ENCODE results near the gene PRORP.
A peak's percentile ranks its signal among the peaks of the same experiment; 100 is the strongest.
"Not testable (repeated sequence)": the region's sequence is repeated elsewhere in the genome, so short reads cannot be mapped to it uniquely, and the experiment has no call there.

PRORP gene

DNA sequence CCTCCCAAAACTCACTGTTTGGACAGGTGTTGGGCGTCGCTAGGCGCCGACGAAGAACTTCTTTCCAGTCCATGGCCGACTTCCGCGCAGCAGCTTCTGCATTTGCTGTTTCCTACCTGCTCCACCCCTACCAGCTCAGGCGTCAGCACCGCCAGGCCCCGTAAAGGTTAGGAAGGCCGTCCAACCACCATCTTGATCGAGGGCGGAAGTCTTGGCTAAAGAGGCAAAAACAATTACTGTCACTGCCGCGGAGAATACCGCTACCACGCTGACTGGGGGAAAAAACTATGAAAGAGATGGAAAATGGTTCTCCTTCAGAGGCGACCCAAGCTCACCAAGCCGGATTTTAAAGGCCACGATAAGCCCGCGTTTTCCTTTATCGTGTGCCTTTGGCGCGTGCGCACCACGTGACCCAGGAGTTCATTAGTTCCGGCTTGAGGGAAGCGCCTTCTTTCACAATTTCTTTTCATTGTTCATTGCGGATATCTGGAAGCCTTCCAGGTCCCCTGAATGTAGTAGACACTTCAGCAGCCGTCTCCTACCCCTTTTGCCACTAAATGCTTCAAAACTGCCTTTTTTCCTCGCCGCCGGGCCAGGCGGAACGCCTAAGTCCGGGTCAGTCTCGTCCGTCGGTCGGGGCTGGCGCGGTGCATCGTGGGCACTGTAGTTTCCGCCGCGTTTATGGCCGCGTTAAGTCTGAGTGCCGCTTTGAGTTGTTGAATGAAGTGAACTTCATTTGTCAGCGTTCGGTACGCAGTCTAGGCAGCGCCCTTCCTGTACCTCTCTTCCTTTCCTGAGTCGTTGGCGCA is at the start of gene PRORP, which contains the start of gene PPP2R3C:
PRORP (plus strand) TSS at position 666 of the 809 bp plus-strand sequence. CDS start 694 bp downstream, outside the sequence.
PPP2R3C (minus strand) TSS at position 104 of the 809 bp plus-strand sequence; CDS start at position 73, 31 bp downstream.
- peak; percentile 97 for DNase-seq (ENCODE audit: low spot score)

DNA sequence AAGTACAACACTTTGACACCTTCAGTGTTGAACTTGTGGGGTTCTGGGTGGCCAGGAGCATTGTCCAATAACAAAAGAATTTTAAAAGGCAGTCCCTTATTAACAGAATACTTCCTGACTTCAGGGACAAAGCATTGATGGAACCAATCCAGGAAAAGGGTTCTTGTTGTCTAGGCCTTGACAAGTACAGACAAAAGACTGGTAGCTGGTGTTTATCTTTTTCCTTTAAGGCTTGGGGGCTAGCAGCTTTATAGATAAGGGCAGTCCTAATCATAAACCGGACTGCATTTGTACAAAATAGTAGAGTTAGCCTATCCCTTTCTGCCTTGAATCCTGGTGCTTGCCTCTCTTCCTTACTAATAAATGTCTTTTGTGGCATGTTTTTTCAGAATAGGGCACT is 48.9 kb upstream of the PRORP start:
- DNase-seq (ENCODE audit: low spot score): no peak

GRCh38 chr14:35078082-35078481 is 44.3 kb upstream of the PRORP start:
- no peak for DNase-seq (ENCODE audit: low spot score)

GRCh38 chr14:35079742-35080141 is 42.6 kb upstream of the PRORP start:
- no peak for DNase-seq (ENCODE audit: low spot score)

- no peak for DNase-seq (ENCODE audit: low spot score)
These were observed 38.7 kb upstream of the PRORP start for GRCh38 chr14:35083530-35084150.

GRCh38 chr14:35085441-35085840 is 36.9 kb upstream of the PRORP start:
- no peak for DNase-seq (ENCODE audit: low spot score)

DNA sequence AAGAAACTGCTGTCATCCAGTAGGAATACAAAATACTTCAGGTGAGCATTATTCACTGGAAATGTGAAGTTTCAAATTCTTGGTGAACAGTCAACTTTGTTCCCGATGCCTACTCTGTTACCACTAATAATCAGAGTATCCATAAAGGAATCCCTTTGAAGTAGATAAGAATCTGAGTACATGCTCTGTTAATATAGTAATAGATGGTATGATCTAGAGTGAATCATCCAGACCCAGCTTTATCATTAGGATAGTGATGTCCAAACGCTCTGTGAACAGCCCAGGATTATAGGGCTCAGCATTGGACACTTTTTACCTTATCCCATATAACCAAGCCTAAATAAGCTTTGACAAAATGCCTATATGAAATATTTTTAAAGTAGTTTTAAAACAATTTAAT is 33.8 kb upstream of the PRORP start:
- no peak for DNase-seq (ENCODE audit: low spot score)

DNA sequence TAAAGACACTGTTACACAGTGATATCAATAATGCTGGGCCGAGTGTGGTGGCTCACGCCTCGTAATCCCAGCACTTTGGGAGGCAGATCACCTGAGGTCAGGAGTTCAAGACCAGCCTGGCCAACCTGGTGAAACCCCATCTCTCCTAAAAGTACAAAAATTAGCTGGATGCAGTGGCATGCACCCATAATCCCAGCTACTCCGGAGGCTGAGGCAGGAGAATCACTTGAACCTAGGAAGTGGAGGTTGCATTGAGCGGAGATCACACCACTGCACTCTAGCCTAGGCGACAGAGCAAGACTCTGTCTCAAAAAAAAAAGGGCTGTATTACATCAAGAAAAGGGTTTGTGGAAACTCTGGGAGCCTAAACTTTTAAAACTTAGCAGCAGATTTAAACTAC is 27.7 kb upstream of the PRORP start:
- not testable (repeated sequence) for DNase-seq (ENCODE audit: low spot score)

DNA sequence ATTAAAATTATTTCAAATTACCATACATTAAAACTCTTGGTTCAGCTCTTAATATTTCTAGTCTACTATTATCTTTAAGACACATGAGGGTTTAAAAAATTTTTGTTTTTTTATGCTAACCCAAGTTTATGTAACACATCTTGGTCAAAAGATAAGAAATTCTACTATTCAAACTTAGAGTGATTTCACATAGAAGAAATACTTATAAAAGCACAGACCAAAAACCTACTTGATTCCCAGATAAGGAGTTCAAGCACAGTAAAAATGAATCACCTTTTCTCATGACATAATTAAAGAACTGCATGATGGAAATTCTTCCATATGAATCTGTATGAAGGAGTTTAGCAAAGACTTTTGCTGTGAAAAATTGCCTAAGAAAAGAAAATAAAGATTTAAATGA is 14.5 kb upstream of the PRORP start:
- DNase-seq (ENCODE audit: low spot score): no peak

GRCh38 chr14:35112641-35113040 is 9.7 kb upstream of the PRORP start:
- no peak for DNase-seq (ENCODE audit: low spot score)

DNA sequence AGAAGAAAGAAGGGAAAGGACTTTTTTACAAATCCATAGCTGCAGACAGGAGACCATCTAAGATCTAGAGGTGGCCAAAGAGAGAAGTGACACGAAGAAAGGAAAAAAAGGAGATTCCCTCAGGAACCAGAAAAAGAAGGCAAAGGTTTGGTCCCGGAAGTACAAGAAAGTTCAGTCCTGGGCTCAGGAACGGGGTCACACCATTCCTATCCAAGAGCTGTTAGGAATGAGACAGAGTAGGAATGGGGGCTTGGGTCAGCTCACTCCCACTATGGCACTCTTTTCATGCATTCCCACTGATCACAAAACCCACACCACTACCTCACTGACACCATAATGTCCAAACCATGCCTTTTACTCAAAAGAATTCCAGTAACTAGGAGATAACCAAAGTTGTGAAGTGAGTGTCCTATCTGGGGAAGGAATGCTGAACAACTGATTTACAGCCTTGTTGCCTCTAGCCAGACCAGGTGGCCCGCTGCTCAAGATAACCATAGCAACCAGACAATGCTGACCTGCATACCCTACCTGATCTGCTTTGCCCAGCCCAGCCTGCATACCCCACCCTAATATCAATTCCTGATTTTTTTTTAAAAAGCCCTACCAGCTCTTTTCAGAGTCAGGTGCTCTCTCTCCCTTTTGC is 8.9 kb upstream of the PRORP start:
- DNase-seq (ENCODE audit: low spot score): no peak

DNA sequence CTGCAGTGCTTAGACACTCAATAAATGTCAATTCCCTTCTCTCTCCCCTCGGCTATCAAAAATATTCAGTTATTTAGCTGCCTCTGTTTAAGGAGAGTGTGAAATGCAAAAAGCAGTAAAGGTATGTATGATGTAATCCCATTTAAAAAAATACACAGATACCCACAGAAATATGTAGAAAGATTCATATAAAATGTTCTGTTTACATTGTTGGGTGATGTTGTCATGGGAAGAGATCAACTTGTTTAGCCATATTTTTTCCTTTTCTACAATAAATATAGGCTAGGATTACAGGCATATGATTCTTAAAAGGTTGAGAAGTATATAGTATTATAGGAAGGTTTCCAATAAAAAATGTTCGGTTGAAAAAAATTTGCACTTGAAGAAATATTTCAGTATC is 8.3 kb upstream of the PRORP start:
- DNase-seq (ENCODE audit: low spot score): no peak

- no peak for DNase-seq (ENCODE audit: low spot score)
These were observed 6.1 kb upstream of the PRORP start for GRCh38 chr14:35116242-35116641.

DNA sequence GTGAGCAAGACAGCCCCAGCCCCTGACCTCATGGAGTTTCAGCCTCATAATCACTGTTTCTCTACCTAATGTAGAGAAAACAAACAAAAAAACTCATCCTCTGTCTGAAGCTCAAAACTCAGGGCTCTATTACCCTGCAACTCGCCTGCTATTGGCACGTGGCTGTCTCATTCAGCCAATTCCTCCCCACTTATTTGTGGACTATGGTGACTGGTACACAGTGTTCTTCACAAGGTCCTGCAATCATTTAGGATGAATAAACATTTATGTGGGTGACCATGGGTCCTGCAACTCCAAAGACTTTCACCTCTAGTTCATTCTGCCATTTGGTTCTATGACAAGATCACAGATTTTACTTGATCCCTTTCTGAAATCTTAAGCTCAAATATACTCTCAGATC is 5.2 kb upstream of the PRORP start:
- DNase-seq (ENCODE audit: low spot score): no peak

DNA sequence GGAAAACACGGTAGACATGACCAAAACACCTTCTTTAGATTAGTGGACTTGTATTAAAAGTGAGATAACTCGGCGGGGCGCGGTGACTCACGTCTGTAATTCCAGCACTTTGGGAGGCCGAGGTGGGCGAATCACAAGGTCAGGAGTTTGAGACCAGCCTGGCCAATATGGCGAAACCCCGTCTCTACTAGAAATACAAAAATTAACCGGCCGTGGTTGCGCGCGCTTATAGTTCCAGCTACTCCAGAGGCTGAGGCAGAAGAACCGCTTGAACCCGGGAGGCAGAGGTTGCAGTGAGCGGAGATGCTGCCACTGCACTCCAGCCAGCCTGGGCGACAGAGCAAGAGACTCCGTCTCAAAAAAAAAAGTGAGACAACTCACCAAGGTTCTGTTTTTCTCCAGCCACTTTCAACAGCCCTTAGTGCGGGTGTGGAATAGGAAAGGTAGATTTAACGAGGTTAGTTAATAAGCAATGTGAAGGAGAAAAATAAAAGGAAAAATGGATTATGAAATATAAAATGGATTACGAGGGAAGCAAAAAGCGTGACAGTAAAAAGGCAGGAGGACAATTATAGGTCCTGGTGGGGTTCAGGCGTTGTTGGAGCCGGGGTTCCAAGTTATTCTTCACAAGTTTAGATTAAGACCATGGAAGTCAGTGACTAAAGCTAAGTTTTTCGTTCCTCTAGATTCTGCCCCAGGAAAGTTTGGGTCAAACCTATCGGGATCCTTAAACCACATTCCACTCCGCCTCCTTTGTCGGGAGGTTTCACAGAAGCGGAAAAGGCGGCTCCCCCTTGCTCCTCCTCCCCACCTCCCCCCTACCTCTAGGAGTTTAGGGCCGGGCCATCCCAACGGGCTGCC is 1.1 kb upstream of the PRORP start:
- DNase-seq (ENCODE audit: low spot score): no peak

GRCh38 chr14:35122696-35123387 is 490 bp downstream of the PRORP start:
- no peak for DNase-seq (ENCODE audit: low spot score)

GRCh38 chr14:35123388-35123703 is 994 bp downstream of the PRORP start:
- no peak for DNase-seq (ENCODE audit: low spot score)

GRCh38 chr14:35124127-35124526 is 1.8 kb downstream of the PRORP start:
- DNase-seq (ENCODE audit: low spot score): no peak

- DNase-seq (ENCODE audit: low spot score): no peak
These were observed 11.4 kb downstream of the PRORP start for GRCh38 chr14:35133542-35134328.

DNA sequence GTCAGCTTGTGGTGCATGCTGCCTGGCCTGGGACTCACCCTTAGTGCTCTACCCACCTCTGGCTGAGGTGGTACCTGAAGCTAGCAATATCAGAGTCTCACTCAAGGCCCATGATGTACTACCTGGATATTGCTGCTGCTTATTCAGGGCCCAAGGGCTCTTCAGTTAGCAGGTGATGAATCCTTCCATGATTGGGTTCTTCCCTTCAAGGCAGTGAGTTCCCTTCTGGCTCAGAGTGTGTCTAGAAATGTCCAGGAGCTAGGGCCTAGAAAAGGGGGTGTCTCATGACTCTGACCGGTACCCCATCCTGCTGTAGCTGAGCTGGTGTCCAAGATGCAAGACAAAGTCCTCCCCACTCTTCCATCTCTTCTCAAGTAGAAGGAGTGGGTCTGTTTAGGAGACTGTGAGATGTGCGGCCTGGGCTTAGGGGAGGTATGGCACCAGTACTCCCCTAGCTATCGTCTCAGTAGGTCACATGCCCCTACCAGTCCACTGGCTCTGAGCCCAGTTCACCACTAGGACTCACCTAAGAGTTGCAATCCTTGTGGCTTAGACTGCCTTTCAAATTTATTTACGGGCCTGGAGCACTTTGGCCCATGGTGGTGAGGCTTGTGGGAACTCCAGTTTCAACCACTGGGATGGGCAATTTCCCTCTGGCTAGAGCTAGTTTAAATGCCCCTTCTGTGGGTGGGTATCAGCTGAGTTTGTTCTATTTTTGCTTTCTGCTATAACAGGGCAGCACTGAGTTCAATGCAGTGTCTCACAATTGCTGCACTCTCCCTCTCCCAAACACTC is 12.2 kb downstream of the PRORP start:
- DNase-seq (ENCODE audit: low spot score): no peak
